Measurements from ENCODE around the gene ATF7.
"Not testable (repeated sequence)": the region's sequence is repeated elsewhere in the genome, so short reads cannot be mapped to it uniquely, and the experiment has no call there.

ATF7 gene

DNA sequence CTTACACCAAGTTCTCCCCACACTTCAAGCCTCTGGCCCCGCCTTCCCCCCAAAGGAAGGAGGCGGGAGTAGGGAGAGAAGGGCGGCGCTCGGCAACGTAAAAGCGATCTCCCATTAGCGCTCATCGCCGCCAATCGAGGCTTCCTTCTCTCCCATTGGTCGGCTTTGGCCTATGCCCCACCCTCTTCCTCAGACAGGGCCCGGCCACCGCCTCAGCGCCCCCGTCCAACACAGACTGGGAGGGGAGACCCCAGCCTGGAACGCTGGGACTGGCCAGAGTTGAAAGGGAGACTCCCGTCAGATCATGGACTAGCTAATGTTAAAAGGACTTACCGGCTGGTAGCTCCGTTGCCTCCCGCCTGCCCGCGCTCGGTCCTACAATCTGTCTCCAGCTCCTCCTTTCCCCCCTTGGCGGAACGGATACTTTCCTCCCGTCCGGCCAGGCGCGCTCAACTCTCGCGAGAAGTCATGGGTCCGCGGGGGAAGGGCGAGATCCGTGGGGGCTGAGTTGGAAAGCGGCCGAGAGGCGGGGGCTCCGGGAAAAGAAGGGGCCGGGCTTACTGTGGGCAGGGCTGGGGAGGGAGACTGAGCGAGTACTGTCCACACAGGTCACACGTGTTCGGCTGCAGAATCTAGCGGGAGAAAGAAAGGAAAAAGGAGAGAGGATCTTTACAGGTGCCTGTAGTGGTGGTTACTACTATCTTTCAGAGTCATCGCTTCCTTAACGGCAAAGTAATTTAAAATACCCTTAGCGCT, at the start of gene ATF7:
Gene ATF7 (minus strand): TSS at position 437 of the 756 bp plus-strand sequence. CDS start 25,382 bp downstream, outside the sequence.
- peak; percentile 98 for DNase-seq

DNA sequence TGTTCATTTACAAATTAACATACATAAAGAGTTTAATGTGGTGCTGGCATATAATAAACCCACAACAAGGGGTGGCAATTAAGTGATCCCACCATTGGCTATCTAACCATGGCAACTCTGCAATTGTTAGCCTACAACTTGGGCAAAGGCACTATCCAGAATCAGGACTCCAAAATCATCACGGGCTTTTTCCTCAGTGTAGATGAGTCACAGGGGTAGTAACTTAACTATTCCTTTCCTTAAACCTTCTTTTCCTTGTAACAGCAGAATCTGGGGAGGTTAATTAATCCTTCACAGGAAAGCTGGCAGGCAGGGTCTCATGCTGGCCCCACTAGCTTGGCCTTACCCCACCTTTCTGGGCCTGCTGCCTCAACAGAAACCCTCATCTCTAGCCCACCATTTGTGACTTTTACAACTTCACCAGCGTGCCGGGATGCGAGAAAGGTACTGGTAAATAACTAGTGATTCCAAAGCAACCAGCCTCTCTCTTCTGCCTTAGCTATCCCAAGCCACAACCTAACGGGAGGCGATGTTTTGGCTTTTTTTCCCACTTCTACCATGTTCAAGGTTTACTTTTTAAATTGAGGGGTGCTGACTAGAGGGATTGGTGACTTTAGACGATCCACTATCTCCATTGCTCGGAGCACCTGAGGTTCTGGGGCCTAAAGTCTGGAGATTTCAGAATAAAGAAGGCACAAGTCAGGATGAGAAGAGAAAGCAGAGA, 49.0 kb upstream of the ATF7 start:
- DNase-seq = no peak

DNA sequence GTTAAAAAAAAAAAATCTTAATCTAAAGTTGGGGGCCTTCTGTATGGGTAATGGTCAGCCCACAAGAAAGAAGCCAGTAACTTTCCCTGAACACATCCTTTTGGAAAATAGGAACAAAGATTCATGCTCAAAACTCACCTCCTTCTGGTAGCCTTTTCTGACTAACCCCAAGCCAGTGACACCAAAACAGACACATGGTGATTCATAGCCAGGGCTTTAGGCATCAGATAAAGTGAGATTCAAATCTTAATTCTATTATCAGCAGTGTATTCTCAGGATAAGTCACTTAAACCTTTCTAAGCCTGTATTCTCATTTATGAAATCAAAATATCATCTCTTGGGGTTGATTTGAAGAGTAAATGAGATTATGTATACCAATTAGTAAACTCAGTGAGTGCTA, 44.8 kb upstream of the ATF7 start:
- no peak for DNase-seq

DNA sequence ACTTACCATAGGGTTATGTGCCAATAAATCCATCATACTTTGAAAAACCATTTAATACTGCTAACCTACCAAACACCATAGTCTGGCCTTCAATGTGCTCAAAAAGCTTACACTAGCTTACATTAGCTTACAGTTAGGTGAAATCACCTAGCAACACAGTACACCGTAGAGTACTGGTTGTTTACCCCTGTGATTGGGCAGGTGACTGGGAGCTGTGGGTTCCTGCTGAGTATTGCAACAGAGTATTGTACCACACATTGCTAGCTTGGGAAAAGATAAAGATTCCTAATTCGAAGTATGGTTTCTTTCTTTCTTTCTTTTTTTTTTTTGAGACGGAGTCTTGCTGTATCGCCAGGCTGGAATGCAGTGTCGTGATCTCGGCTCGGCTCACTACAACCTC, 44.1 kb upstream of the ATF7 start:
- no peak for DNase-seq

DNA sequence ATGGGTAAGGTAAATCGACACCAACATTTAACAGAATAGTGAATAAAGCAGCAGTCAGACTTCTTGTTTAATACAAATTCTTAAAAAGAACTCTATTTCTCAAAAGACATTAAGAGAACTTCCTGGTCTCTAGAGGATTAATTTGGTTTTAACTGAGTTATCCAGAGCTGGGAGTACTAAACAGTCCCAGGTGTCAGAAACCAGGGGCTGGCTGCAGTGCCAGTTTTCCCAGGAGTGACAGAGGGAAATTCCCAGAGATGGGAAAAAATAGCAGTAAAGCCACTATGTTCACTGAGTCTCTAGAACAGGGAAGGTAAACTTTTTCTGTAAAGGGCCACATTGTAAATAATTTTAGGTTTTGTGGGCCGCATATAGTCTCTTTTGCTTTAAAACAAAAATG, 40.9 kb upstream of the ATF7 start:
- no peak for DNase-seq

DNA sequence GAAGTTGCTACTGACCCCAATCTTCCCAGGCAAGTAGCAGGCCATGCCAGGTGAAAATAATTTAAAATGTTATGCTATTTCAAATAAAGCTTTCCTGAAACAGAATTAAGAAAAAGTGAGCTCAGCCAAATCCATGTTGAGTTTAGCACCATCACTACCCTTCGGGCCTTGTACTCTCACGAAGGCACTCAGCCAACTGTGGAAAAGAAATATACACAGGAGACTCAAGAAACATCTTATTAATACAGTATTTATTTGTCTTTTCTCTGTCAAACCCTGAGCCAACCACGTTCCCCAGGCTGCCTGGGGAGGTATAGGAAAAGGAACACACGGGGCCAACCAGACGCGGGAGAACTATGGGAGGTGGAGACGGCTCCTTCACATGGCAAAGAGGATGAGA, 38.8 kb upstream of the ATF7 start:
- no peak for DNase-seq

DNA sequence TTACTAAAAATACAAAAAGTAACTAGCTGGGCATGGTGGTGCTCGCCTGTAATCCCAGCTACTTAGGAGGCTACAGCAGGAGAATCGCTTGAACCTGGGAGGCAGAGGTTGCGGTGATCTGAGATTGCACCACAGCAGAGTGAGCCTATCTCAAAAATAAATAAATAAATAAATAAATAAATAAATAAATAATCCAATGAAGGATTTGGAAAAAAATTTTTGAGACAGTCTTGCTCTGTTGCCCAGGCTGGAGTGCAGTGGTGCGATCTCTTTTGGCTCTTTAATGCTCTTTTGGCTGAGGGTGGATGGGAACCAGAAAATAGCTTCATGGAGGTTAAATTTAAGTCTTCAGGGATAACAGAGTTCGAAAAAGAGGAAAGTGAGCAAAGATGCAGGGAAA, 38.0 kb upstream of the ATF7 start:
- DNase-seq = no peak

DNA sequence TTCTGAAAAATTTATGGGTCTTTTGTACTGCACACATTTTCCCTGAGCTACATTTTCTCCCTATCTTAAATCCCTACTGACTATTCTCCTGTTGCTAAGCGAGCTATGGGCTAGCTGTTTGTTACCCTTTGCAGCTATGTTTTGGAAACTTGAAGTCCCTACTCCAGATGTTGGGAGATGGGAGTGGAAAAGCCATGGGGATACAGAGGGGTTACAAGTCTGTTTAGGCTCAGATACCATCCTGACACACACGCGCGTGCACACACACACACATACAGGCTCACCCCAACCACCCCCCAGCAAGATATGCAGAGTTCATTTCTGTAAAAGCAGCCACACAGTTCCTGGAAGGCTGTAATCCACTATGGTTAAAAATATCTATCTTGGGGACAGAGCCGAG, 33.9 kb upstream of the ATF7 start:
- peak; percentile 48 for DNase-seq

DNA sequence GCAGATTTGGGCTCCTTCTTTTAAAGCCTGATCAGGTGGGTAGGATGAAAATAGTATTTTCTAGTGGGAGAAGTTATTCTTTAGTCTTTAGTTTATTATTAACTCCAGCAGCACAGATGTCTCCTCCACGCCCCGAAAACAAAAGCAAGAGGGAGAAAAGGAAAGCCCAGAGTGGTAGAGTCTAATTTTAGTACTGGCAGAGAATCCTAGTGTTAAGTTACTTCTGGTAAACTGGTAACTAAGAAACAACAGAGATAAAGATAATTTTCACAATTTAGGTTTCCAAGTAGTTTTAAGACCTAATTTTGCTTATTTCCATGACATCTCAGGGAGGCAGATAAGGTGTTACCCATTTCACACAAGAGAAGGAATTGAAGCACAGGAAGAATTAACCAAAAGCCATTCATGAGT, 33.4 kb upstream of the ATF7 start:
- DNase-seq = no peak

DNA sequence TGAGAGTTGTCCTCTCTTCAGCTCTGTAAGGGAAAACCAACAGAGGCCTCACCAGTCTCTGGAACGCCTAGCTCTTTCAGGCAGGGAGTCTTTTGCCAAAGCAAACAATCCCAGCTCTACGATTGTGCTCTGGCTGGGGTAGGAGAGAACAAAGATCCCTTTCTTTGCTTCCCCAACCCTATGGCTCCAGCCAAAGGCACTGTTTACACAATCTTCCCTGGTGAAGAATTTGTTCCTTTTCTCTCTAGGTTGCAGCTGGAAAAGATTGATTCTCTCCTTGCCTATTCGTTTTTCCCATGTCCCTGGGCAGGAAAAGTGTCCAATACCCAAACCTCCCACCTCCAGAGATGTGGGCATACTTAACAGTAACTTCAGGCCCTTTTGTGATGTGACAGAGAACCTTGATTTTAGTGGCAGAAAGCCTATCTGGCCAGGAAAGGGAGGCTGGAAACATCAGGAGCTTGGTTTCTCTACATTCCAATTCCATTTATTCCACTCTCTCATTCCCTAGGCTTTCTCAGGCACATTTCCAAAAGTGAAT, 32.9 kb upstream of the ATF7 start:
- DNase-seq = no peak

DNA sequence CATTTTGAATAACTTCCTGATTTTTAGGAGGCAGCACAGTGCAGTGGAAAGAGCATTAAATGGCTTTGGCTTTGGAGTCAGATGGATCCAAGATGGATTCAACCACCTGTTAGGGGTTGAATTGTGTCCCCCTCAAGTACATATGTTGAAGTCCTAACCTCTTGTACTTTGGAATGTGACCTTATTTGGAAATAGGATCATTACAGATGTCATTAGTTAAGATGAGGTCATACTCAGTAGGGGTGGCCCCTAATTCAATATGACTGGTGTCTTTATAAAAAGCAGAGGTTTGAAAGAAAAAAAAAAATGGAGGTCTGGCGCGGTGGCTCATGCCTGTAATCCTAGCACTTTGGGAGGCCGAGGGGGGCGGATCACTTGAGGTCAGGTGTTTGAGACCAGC, 30.9 kb upstream of the ATF7 start:
- no peak for DNase-seq

DNA sequence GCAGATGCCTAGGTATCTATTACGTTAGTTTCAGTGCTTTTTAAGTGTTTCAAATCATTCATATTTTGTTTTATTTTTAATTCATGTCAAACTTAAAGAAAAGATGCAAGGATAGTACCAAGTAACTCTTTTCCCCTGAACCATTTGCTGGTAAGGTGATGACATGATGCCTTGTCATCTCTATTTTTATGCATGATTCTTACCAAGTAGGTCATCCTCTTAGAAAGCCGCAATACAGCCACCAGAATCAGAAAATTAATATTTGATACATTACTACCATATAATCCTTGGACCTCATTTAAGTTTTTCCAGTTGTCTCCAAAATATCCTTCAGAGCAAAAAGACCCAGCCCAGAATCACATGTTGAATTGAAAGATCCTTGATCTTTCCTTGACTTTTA, 27.4 kb upstream of the ATF7 start:
- DNase-seq = no peak

DNA sequence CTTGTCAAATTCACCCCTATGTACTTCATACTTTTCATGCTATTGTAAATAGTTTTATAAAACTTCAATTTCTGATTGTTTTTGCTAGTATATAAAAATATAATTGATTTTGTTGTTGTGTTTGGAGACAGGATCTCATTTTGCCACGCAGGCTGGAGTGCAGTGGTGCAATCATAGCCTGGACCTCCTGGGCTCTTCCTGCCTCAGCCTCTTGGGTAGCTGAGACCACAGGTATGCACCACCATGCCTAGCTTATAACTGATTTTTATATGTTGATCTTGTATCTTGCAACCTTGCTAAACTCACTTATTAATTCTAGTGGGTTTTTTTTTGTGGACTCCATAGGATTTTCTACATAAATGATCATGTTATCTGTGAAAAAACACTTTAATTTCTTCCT, 26.2 kb upstream of the ATF7 start:
- DNase-seq = no peak

DNA sequence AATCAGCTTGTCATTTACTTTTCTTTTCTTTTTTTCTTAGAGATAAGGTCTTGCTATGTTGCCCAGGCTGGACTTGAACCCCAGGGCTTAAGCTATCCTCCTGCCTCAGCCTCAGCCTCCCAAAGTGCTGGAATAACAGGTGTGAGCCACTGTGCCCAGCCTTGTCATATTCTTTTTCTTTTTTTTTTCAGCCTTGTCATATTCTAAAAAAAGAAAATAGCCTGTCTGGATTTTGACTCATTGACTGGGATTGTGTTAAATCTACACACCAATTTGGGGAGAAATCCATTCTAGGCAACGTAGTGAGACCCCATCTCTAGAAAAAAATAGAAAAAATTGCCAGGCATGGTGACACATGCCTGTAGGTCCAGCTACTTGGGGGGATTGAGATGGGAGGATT, 25.6 kb upstream of the ATF7 start:
- no peak for DNase-seq

DNA sequence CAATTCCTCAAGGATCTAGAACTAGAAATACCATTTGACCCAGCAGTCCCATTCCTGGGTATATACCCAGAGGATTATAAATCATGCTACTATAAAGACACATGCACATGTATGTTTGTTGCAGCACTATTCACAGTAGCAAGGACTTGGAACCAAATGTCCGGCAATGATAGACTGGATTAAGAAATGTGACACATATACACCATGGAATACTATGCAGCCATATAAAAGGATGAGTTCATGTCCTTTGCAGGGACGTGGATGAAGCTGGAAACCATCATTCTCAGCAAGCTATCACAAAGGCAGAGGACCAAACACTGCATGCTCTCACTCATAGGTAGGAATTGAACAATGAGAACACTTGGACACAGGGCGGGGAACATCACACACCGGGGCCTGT, 20.1 kb upstream of the ATF7 start:
- not testable (repeated sequence) for DNase-seq

DNA sequence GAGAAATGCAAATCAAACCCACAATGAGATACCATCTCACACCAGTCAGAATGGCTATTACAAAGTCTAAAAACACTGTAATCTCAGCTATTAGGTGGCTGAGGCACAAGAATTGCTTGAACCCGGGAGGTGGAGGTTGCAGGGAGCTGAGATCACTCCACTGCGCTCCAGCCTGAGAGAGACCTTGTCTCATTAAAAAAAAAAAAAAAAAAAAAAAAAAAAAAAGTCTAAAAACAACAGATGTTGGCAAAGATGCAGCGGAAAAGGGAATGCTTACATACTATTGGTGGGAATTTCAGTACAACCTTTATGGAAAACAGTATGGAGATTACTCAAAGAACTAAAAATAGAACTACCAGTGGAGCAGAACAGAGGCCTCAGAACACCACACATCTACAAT, 19.0 kb upstream of the ATF7 start:
- DNase-seq = no peak

DNA sequence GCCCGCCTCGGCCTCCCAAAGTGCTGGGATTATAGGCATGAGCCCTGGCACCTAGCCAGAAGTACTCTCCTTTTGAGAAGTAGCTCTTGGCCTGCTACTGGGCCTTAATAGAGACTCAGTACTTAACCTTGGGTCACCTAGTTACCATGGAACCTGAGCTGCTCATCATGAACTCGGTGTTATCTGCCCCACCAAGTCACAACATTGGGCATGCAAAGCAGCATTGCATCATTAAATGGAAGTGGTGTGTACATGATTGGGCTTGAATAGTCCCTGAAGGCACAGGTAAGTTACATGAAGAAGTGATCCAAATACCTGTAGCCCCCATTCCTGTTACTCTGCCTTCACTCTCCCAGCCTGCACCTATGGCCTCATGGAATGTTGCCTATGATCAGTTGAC, 18.0 kb upstream of the ATF7 start:
- DNase-seq = no peak

DNA sequence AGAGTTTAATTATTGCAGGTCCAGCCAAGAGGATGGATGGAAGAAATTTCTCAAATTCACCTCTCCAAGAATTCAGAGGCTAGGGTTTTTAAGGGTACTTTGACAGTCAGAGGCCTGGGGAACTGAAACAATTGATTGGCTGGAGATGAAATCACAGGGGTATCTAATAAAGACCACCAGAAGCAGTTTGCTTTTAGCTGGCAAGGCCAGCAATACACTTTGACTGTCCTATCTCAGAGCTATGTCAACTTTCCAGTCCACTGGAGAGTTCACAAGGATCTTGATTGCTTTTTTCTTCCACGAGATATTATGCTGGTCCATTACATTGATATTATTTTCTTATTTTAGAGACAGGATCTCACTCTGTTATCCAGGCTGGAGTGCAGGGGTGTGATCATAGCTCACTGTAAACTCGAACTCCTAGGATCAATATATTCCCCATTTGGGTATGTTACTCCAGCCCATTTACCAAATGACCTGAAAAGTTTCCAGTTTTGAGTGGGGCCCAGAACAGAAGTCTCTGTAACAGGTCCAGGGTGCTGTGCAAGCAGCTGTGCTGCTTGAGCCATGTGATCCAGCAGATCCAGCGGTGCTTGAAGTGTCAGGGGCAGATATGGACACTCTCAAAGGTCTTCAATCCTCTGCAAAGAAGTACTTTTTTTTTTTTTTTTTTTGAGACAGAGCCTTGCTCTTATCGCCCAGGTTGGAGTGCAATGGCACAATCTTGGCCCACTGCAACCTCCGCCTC, 17.2 kb upstream of the ATF7 start:
- no peak for DNase-seq

DNA sequence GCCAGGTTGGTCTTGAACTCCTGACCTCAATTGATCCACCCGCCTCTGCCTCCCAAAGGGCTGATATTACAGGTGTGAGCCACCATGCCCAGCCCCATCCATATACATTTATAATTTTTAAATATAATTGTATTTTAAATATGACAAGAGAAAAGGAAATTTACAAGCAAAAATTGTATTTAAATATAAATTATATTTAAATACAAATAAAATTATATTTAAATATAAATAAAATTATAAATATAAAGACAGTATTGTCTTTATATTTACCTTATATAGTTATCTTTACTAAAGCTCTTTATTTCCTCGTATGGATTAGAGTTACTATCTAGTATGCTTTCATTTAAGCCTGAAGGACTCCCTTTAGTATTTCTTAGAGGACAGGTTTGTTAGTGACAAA, 11.9 kb upstream of the ATF7 start:
- DNase-seq = no peak

DNA sequence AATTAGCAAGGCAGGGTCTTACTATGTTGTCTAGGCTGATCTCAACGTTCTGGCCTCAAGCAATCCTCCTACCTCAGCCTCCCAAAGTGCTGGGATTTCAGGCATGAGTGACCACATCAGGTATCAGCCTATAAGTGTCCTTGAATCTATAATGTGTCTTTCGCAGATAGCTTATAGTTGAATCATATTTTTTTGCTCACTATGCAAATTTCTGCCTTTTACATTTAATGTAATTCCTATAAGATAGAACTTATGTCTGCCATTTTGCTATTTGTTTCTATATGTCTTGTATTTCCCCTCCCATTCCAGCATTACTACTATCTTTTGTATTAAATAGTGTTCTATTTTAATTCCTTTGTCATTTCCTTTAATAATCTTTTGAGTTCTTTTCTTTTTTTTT, 10.5 kb upstream of the ATF7 start:
- no peak for DNase-seq

DNA sequence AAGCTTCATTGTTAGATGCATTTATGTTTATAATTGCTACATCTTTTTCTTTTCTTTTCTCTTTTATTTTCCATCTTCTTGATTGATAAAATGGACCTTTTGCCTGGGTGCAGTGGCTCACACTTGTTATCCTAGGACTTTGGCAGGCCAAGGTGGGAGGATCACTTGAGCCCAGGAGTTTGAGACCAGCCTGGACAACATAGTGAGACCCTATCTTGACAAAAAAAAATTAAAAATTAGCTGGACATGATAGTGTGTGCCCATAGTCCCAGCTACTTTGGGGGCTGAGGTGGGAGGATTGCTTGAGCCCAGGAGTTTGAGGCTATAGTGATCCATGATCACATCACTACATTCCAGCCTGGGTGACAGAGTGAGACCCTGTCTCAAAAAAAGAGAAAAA, 9.5 kb upstream of the ATF7 start:
- DNase-seq = not testable (repeated sequence)

DNA sequence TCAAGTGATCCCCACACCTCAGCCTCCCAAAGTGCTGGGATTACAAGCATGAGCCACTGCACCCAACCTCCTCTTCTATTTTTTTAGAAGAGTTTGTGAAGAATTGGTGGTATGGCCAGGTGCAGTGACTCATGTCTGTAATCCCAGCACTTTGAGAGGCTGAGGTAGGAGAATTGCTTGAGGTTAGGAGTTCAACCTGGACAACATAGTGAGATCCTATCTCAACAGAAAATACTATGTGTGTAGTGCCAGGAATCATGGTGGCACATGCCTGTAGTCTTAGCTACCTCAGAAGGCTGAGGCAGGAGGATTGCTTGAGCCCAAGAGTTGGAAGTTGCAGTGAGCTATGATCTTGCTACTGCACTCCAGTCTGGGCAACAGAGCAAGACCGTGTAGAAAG, 5.5 kb upstream of the ATF7 start:
- no peak for DNase-seq

DNA sequence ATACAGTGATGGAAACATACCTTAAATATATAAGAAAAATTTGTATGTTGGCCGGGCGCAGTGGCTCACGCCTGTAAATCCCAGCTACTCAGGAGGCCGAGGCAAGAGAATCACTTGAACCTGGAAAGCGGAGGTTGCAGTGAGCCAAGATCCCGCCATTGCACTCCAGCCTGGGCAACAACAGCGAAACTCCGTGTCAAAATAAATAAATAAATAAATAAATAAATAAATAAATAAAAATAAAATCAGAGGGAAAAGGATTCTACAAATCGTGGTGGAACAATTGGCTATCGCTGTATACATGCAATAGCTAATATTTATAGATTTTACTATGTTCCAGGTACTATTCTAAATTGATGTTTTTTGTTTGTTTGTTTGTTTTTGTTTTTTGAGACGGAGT, 1.7 kb upstream of the ATF7 start:
- DNase-seq = no peak

DNA sequence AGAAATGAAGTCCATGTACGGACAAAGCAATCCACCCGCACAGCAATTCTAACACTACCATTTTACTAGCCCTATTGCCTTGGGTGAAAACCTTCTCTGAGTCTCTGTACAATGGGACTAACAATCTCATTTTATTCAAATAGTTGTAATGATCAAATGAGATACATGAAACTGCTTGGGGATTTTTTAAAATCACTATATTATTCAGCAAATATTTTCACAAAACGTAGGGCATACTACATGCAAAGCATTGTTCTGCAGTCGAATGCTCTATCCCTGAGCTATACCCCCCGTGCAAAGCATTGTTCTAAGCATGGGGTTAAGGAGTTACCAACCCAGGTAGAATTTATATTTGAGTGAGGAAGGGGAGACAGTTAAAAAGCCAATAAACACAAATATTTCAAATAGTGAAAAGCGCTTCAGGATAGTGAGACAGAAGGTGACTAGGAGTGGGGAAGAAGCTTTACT, 554 bp upstream of the ATF7 start:
- DNase-seq = no peak

All from OCI-M1 (cell line).